ENCODE data around the gene CXCL16. TPM values are rescaled to one million over a fixed set of nuclear protein-coding genes. Genes with fewer than 3 reads are reported as not detected.

The CXCL16 gene
- total and polyA plus RNA-seq, 8 donors: 14.2 to 147 (median 16.9) TPM

GRCh38 chr17:4777969-4778760, 38.4 kb upstream of the CXCL16 start:
- H3K27ac ChIP-seq: no peak overlapping the region
- ATAC-seq: no peak

GRCh38 chr17:4772235-4772613, 32.5 kb upstream of the CXCL16 start:
- Histone ChIP-seq H3K9me3 (no peaks in the 10 kb centered on the region), H3K4me3 (no peak overlapping the region), H3K36me3 (no peaks in the 10 kb centered on the region), H3K27ac (no peak overlapping the region), H3K27me3 (peaks cover 0 to 37% of the 10 kb centered on the region in 2 donors), H3K4me1 (peaks cover 0 to 25% of the 10 kb centered on the region in 2 donors)
- DNase-seq (no peak), ATAC-seq (no peak)
- TF ChIP-seq CTCF (IDR thresholded peaks at IDR 0.05): no peak
- intact Hi-C loops (cut with DNase I): no loop called here

More at GRCh38 chr17:4777969-4778760, 38.4 kb upstream of the CXCL16 start:
- H3K36me3 ChIP-seq: no peaks in the 10 kb centered on the region
- no peak for TF ChIP-seq CTCF (IDR thresholded peaks at IDR 0.05)
- H3K27me3 ChIP-seq: peaks cover 11 to 65% of the 10 kb centered on the region in 2 donors
- DNase-seq: peak in 1 of 4 donors; percentile 5
- no peaks in the 10 kb centered on the region for H3K4me1 ChIP-seq
- H3K9me3 ChIP-seq: no peaks in the 10 kb centered on the region
- no peak overlapping the region for H3K4me3 ChIP-seq
- intact Hi-C loops (cut with DNase I): no loop called here

GRCh38 chr17:4771519-4772234, 31.9 kb upstream of the CXCL16 start, which contains the start of gene TM4SF5:
TM4SF5 (plus strand) TSS chr17:4771886; CDS start chr17:4771923, 37 bp downstream.
- Histone ChIP-seq H3K27me3 (peaks cover 0 to 37% of the 10 kb centered on the region in 2 donors), H3K4me3 (no peak within 1 kb of the TSS), H3K4me1 (peaks cover 0 to 26% of the 10 kb centered on the region in 2 donors), H3K27ac (no peak within 1 kb of the TSS), H3K9me3 (no peaks in the 10 kb centered on the region), H3K36me3 (no peaks in the 10 kb centered on the region)
- intact Hi-C loops (cut with DNase I): no loop called here
- TF ChIP-seq CTCF (IDR thresholded peaks at IDR 0.05): no peak
- DNase-seq (no peak), ATAC-seq (no peak)

- peak overlapping the region in 1 of 2 donors; percentile 57 for H3K27ac ChIP-seq
- ATAC-seq (no peak), DNase-seq (no peak)
- H3K36me3 ChIP-seq: no peaks in the 10 kb centered on the region
- H3K27me3 ChIP-seq: peaks cover 0 to 28% of the 10 kb centered on the region in 2 donors
- H3K4me3 ChIP-seq: no peak overlapping the region
- intact Hi-C loops (cut with DNase I): no loop called here
- peaks cover 0 to 47% of the 10 kb centered on the region in 2 donors for H3K4me1 ChIP-seq
- no peak for TF ChIP-seq CTCF (IDR thresholded peaks at IDR 0.05)
- no peaks in the 10 kb centered on the region for H3K9me3 ChIP-seq
Measured at GRCh38 chr17:4769628-4770027, 29.9 kb upstream of the CXCL16 start.

GRCh38 chr17:4768298-4768697, 28.6 kb upstream of the CXCL16 start:
- H3K4me3 ChIP-seq: no peak overlapping the region
- ATAC-seq (peak; percentile 12), DNase-seq (no peak)
- no peak for TF ChIP-seq CTCF (IDR thresholded peaks at IDR 0.05)
- H3K9me3 ChIP-seq: no peaks in the 10 kb centered on the region
- H3K4me1 ChIP-seq: peaks cover 0 to 57% of the 10 kb centered on the region in 2 donors
- intact Hi-C loops (cut with DNase I): no loop called here
- H3K27ac ChIP-seq: peak overlapping the region in 1 of 2 donors; percentile 61
- H3K36me3 ChIP-seq: no peaks in the 10 kb centered on the region
- H3K27me3 ChIP-seq: peaks cover 0 to 18% of the 10 kb centered on the region in 2 donors

All from left lung (tissue), 10 donors.